ENCODE data around the gene MAGI2. TPM values are rescaled to one million over a fixed set of nuclear protein-coding genes. Genes with fewer than 3 reads are reported as not detected.

Gene MAGI2
- total RNA-seq, 2 donors from 2014 or later = 10.3 to 19.2 TPM

- peak; percentile 89 for DNase-seq
- WGBS, 2 experiments (ENCODE audit: insufficient coverage in 1 of 2, insufficient read length in 1 of 2) = 56 to 59% methylated on average over 9 of the region's 9 CpGs
- H3K9me3 Mint-ChIP-seq = no peaks in the 10 kb centered on the region
Measured at GRCh38 chr7:78226059-78226719, 1227.3 kb downstream of the MAGI2 start.

GRCh38 chr7:78225534-78225933 is 1227.9 kb downstream of the MAGI2 start:
- H3K9me3 Mint-ChIP-seq = no peaks in the 10 kb centered on the region
- no peak overlapping the region for H3K4me3 ChIP-seq (ENCODE audit: low read length)
- TF ChIP-seq CTCF (conservative IDR thresholded peaks at IDR 0.05) = no peak
- WGBS, 2 experiments (ENCODE audit: insufficient coverage in 1 of 2, insufficient read length in 1 of 2) = 97% methylated on average over 4 of the region's 4 CpGs; no CpG with 5 or more reads in 1 of the 2 experiments
- H3K4me3 Mint-ChIP-seq = no peak overlapping the region
- H3K27ac ChIP-seq (ENCODE audit: low read depth, low read length) = no peak overlapping the region
- H3K4me1 ChIP-seq (ENCODE audit: control insufficient read depth, insufficient read depth, low read length) = no peaks in the 10 kb centered on the region
- H3K36me3 ChIP-seq (ENCODE audit: control insufficient read depth, insufficient read depth, low read length) = no peaks in the 10 kb centered on the region
- no peak for DNase-seq
- no peaks in the 10 kb centered on the region for H3K27me3 Mint-ChIP-seq (ENCODE audit: insufficient read depth)
- H3K9ac ChIP-seq (ENCODE audit: extremely low read depth, low read length, poor library complexity, severe bottlenecking) = no peak overlapping the region
- peaks cover 2% of the 10 kb centered on the region for H3K9me3 ChIP-seq (ENCODE audit: control insufficient read depth, low read length)
- no peaks in the 10 kb centered on the region for H3K36me3 Mint-ChIP-seq (ENCODE audit: low read depth)
- no peak overlapping the region for H3K27ac Mint-ChIP-seq
- H3K27me3 ChIP-seq (ENCODE audit: control insufficient read depth, insufficient read depth, low read length, poor library complexity, severe bottlenecking) = no peaks in the 10 kb centered on the region
- peaks cover 3% of the 10 kb centered on the region for H3K4me1 Mint-ChIP-seq

More at GRCh38 chr7:78226059-78226719, 1227.3 kb downstream of the MAGI2 start:
- Histone ChIP-seq H3K27ac (ENCODE audit: low read depth, low read length) (no peak overlapping the region), H3K27me3 (ENCODE audit: control insufficient read depth, insufficient read depth, low read length, poor library complexity, severe bottlenecking) (no peaks in the 10 kb centered on the region), H3K9ac (ENCODE audit: extremely low read depth, low read length, poor library complexity, severe bottlenecking) (no peak overlapping the region), H3K4me1 (ENCODE audit: control insufficient read depth, insufficient read depth, low read length) (no peaks in the 10 kb centered on the region), H3K36me3 (ENCODE audit: control insufficient read depth, insufficient read depth, low read length) (no peaks in the 10 kb centered on the region), H3K4me3 (ENCODE audit: low read length) (no peak overlapping the region), H3K9me3 (ENCODE audit: control insufficient read depth, low read length) (no peaks in the 10 kb centered on the region)
- Mint-ChIP-seq H3K36me3 (ENCODE audit: low read depth) (no peaks in the 10 kb centered on the region), H3K4me3 (no peak overlapping the region), H3K27ac (no peak overlapping the region), H3K4me1 (peaks cover 3% of the 10 kb centered on the region), H3K27me3 (ENCODE audit: insufficient read depth) (no peaks in the 10 kb centered on the region)
- TF ChIP-seq CTCF (conservative IDR thresholded peaks at IDR 0.05) = peak; percentile 88

- TF ChIP-seq CTCF (conservative IDR thresholded peaks at IDR 0.05) = no peak
- H3K27me3 ChIP-seq (ENCODE audit: control insufficient read depth, insufficient read depth, low read length, poor library complexity, severe bottlenecking) = no peaks in the 10 kb centered on the region
- Mint-ChIP-seq H3K4me1 (peaks cover 3% of the 10 kb centered on the region), H3K9me3 (no peaks in the 10 kb centered on the region), H3K27me3 (ENCODE audit: insufficient read depth) (no peaks in the 10 kb centered on the region), H3K27ac (no peak overlapping the region), H3K36me3 (ENCODE audit: low read depth) (no peaks in the 10 kb centered on the region), H3K4me3 (no peak overlapping the region)
- no peak overlapping the region for H3K9ac ChIP-seq (ENCODE audit: extremely low read depth, low read length, poor library complexity, severe bottlenecking)
- WGBS, 2 experiments (ENCODE audit: insufficient coverage in 1 of 2, insufficient read length in 1 of 2) = 92 to 95% methylated on average over 2 to 4 of the region's 4 CpGs
- no peaks in the 10 kb centered on the region for H3K36me3 ChIP-seq (ENCODE audit: control insufficient read depth, insufficient read depth, low read length)
- no peak overlapping the region for H3K27ac ChIP-seq (ENCODE audit: low read depth, low read length)
- peaks cover 7% of the 10 kb centered on the region for H3K9me3 ChIP-seq (ENCODE audit: control insufficient read depth, low read length)
- no peak overlapping the region for H3K4me3 ChIP-seq (ENCODE audit: low read length)
- H3K4me1 ChIP-seq (ENCODE audit: control insufficient read depth, insufficient read depth, low read length) = no peaks in the 10 kb centered on the region
- no peak for DNase-seq
Measured at GRCh38 chr7:78224923-78225322, 1228.5 kb downstream of the MAGI2 start.
